HCT116 (cell line): Measurements from ENCODE around the gene ADCY1.

Source experiments
- CEBPB ChIP-seq: IDR thresholded peaks from 2 replicates; pipeline ENCODE4 v1.6.1; 2012; ENCODE audit warnings: low read depth
- CTCF ChIP-seq, 3 experiments: fragments of 200-600 bp in 1 of 3; sonication (generic) in 1 of 3; IDR thresholded peaks in 2 of 3; conservative IDR thresholded peaks in 1 of 3; 2 replicates each; pipeline ENCODE4 v1.5.1; 2012 to 2017; ENCODE audit warnings: low read depth in 2 of 3, low read length in 2 of 3, antibody characterized with exemption in 1 of 3, borderline replicate concordance in 1 of 3, control low read depth in 1 of 3, mild to moderate bottlenecking in 1 of 3, mixed read lengths in 1 of 3, mixed run types in 1 of 3, moderate library complexity in 1 of 3; ENCODE audit not compliant: insufficient read depth in 1 of 3
- ELF1 ChIP-seq: IDR thresholded peaks from 2 replicates; pipeline ENCODE4 v1.6.1; 2012; ENCODE audit warnings: low read depth, borderline replicate concordance
- EZH2 ChIP-seq: fragments of 200-600 bp; sonication (generic); IDR thresholded peaks from 2 replicates; pipeline ENCODE4 v1.6.1; 2017; ENCODE audit warnings: antibody characterized with exemption, mixed run types
- EZH2phosphoT487 ChIP-seq: fragments of 200-600 bp; IDR thresholded peaks from 2 replicates; pipeline ENCODE4 v1.6.1; 2018; ENCODE audit warnings: antibody characterized with exemption, borderline replicate concordance
- POLR2A ChIP-seq: IDR thresholded peaks from 2 replicates; pipeline ENCODE4 v1.7.0; 2011; ENCODE audit warnings: borderline replicate concordance; ENCODE audit not compliant: insufficient read depth, insufficient read length; ENCODE audit errors: extremely low read depth
- RAD21 ChIP-seq: IDR thresholded peaks from 2 replicates; pipeline ENCODE4 v1.6.1; 2012; ENCODE audit warnings: low read depth, mild to moderate bottlenecking
- SIN3A ChIP-seq: IDR thresholded peaks from 2 replicates; pipeline ENCODE4 v1.6.1; 2012; ENCODE audit warnings: low read depth
- SP1 ChIP-seq: IDR thresholded peaks from 2 replicates; pipeline ENCODE4 v1.6.1; 2012; ENCODE audit warnings: low read depth
- TCF7L2 ChIP-seq: IDR thresholded peaks from 2 replicates; pipeline ENCODE4 v1.7.0; 2011; ENCODE audit warnings: borderline replicate concordance, inconsistent platforms; ENCODE audit not compliant: insufficient read depth, insufficient read length; ENCODE audit errors: extremely low read depth
- YY1 ChIP-seq: IDR thresholded peaks from 2 replicates; pipeline ENCODE4 v1.6.1; 2011; ENCODE audit warnings: low read length, low read depth, moderate library complexity, mild to moderate bottlenecking; ENCODE audit not compliant: insufficient replicate concordance; ENCODE audit errors: extremely low read depth
- ZBTB33 ChIP-seq: IDR thresholded peaks from 2 replicates; pipeline ENCODE4 v1.6.1; 2011; ENCODE audit warnings: mild to moderate bottlenecking, low read length, moderate library complexity; ENCODE audit not compliant: insufficient replicate concordance; ENCODE audit errors: extremely low read depth
- ZNF274 ChIP-seq: fragments of 200-500 bp; sonication (Bioruptor generic); IDR thresholded peaks from 2 replicates; pipeline ENCODE4 v1.6.1; 2014; ENCODE audit warnings: mild to moderate bottlenecking, low read depth, low read length, inconsistent platforms

- TF ChIP-seq POLR2A (no peak), CTCF (IDR thresholded peaks at IDR 0.05 in 2 of 3, conservative IDR thresholded peaks at IDR 0.05 in 1 of 3; ENCODE audit: borderline replicate concordance in 1 of 3, insufficient read depth in 1 of 3, low read depth in 2 of 3, low read length in 2 of 3) (no peak), ZNF274 (no peak), CEBPB (no peak), EZH2 (no peak), RAD21 (no peak), ZBTB33 (no peak), TCF7L2 (no peak), EZH2phosphoT487 (no peak), SIN3A (no peak), SP1 (no peak), YY1 (no peak), ELF1 (no peak)
Observed at GRCh38 chr7:45625714-45626440, 51.7 kb downstream of the ADCY1 start.
